Left ventricle myocardium superior (tissue), 1 donor: Measurements from ENCODE around the gene DNAH8. TPM values are rescaled to one million over a fixed set of nuclear protein-coding genes. Genes with fewer than 3 reads are reported as not detected.

Experiments
- ATAC-seq: fragments of 200-7000 bp; cut with Tn5 transposase; one replicate; pipeline ENCODE4 v1.9.1; 2020; ENCODE audit warnings: mild to moderate bottlenecking, moderate library complexity
- DNase-seq: peaks from one replicate; pipeline ENCODE4 v3.0.0-alpha.2; 2020
- intact Hi-C: fragments of 100-400 bp; cut with micrococcal nuclease; formaldehyde crosslinking; loops from one replicate; pipeline ENCODE4 v1.11.0; 2022
- long read RNA-seq: library from polyadenylated mRNA; unstranded; transcript quantifications from one replicate; pipeline ENCODE4 v2.0.0, GENCODE V29; 2021
- total RNA-seq: library from RNA; stranded (reverse); fragmentation: NEBNext Ultra II Directional; extraction: Animal tissue kit (Norgen Biotek cat#: 25700); gene quantifications from one replicate; pipeline ENCODE4 v1.2.1, GENCODE V29; 2021
- donor health status: DM: no; HTN: yes; CAD: no; lungs with severe emphysema.

The DNAH8 gene
- total RNA-seq: not detected
- long read RNA-seq, partial matches to known transcripts: 0 of 1 reads
- long read RNA-seq, other reads (novel, unspliced or antisense): 1 of 1 reads

GRCh38 chr6:38715016-38715689 is at the start of gene DNAH8:
Gene DNAH8 (plus strand): TSS chr6:38715311. CDS start chr6:38722810, 7,499 bp downstream.
- ATAC-seq (no peak), DNase-seq (no peak)
- intact Hi-C loops: no loop called here

GRCh38 chr6:38671885-38672467 is 43.1 kb upstream of the DNAH8 start:
- ATAC-seq (peak; percentile 61), DNase-seq (no peak)
- intact Hi-C loops: no loop called here

- intact Hi-C loops: no loop called here
- ATAC-seq (no peak), DNase-seq (no peak)
These were observed 41.5 kb upstream of the DNAH8 start for GRCh38 chr6:38673397-38674165.

GRCh38 chr6:38676236-38676973 is 38.7 kb upstream of the DNAH8 start:
- no peak for DNase-seq
- intact Hi-C loops: no loop called here
- no peak for ATAC-seq

GRCh38 chr6:38676974-38677544 is 38.1 kb upstream of the DNAH8 start:
- DNase-seq (no peak), ATAC-seq (no peak)
- intact Hi-C loops: no loop called here

GRCh38 chr6:38678178-38678760 is 36.8 kb upstream of the DNAH8 start:
- DNase-seq (no peak), ATAC-seq (no peak)
- intact Hi-C loops: no loop called here

- intact Hi-C loops: no loop called here
- DNase-seq (no peak), ATAC-seq (no peak)
These were observed 35.4 kb upstream of the DNAH8 start for GRCh38 chr6:38679668-38680067.

- ATAC-seq (no peak), DNase-seq (no peak)
- intact Hi-C loops: no loop called here
These were observed 33.3 kb upstream of the DNAH8 start for GRCh38 chr6:38681850-38682249.

- DNase-seq: no peak
- no peak for ATAC-seq
- intact Hi-C loops: no loop called here
These were observed 30.9 kb upstream of the DNAH8 start for GRCh38 chr6:38684237-38684636.

GRCh38 chr6:38684904-38685303 is 30.2 kb upstream of the DNAH8 start:
- DNase-seq (no peak), ATAC-seq (no peak)
- intact Hi-C loops: no loop called here

GRCh38 chr6:38686270-38687042 is 28.7 kb upstream of the DNAH8 start:
- DNase-seq (no peak), ATAC-seq (peak; percentile 16)
- intact Hi-C loops: no loop called here

GRCh38 chr6:38687043-38687353 is 28.1 kb upstream of the DNAH8 start:
- ATAC-seq (peak; percentile 66), DNase-seq (no peak)
- intact Hi-C loops: no loop called here

GRCh38 chr6:38687549-38687948 is 27.6 kb upstream of the DNAH8 start:
- ATAC-seq (no peak), DNase-seq (no peak)
- intact Hi-C loops: no loop called here

- intact Hi-C loops: no loop called here
- ATAC-seq (peak; percentile 81), DNase-seq (no peak)
These were observed 26.5 kb upstream of the DNAH8 start for GRCh38 chr6:38688579-38689087.

GRCh38 chr6:38695227-38695900 is 19.7 kb upstream of the DNAH8 start:
- DNase-seq (no peak), ATAC-seq (no peak)
- intact Hi-C loops: no loop called here

- DNase-seq: no peak
- intact Hi-C loops: no loop called here
- no peak for ATAC-seq
These were observed 19.2 kb upstream of the DNAH8 start for GRCh38 chr6:38695933-38696332.

GRCh38 chr6:38696345-38696744 is 18.8 kb upstream of the DNAH8 start:
- intact Hi-C loops: no loop called here
- DNase-seq (no peak), ATAC-seq (no peak)

- DNase-seq (no peak), ATAC-seq (no peak)
- intact Hi-C loops: no loop called here
These were observed 17.3 kb upstream of the DNAH8 start for GRCh38 chr6:38697846-38698245.
